GM23338 (cell line): ENCODE data around the gene FAM20C. TPM values are rescaled to one million over a fixed set of nuclear protein-coding genes. Genes with fewer than 3 reads are reported as not detected.

Experiments
- ATAC-seq: fragments of 200-7000 bp; cut with Tn5 transposase; 3 replicates; pipeline ENCODE4 v1.9.1; 2020
- DNase-seq: peaks from one replicate; pipeline ENCODE4 v3.0.0-alpha.2; 2015; ENCODE audit warnings: low spot score
- H2AFZ ChIP-seq: fragments of 200-600 bp; sonication (generic); 2 replicates; pipeline ENCODE4 v1.8.0; 2016; ENCODE audit warnings: antibody characterized with exemption, mild to moderate bottlenecking, moderate library complexity
- H3F3A ChIP-seq: fragments of 200-600 bp; sonication (generic); replicated peaks from 2 replicates; pipeline ENCODE4 v1.8.0; 2017; ENCODE audit warnings: antibody characterized with exemption, mixed run types, low read depth
- H3K27ac ChIP-seq: fragments of 200-600 bp; sonication (generic); 2 replicates; pipeline ENCODE4 v1.6.1; 2016; ENCODE audit warnings: low read depth
- H3K27me3 ChIP-seq: fragments of 200-600 bp; sonication (generic); 2 replicates; pipeline ENCODE4 v1.8.0; 2016; ENCODE audit warnings: mild to moderate bottlenecking, mixed run types, moderate library complexity; ENCODE audit not compliant: insufficient read depth
- H3K36me3 ChIP-seq: fragments of 200-600 bp; sonication (generic); 2 replicates; pipeline ENCODE4 v1.8.0; 2016; ENCODE audit warnings: mild to moderate bottlenecking; ENCODE audit not compliant: insufficient read depth
- H3K4me1 ChIP-seq: fragments of 200-600 bp; sonication (generic); 2 replicates; pipeline ENCODE4 v1.8.0; 2016; ENCODE audit warnings: mild to moderate bottlenecking, moderate library complexity; ENCODE audit not compliant: insufficient read depth
- H3K4me2 ChIP-seq: fragments of 200-600 bp; sonication (generic); 2 replicates; pipeline ENCODE4 v1.7.1; 2017; ENCODE audit warnings: mixed run types
- H3K4me3 ChIP-seq: fragments of 200-600 bp; sonication (generic); 2 replicates; pipeline ENCODE4 v1.6.1; 2016; ENCODE audit warnings: mixed run types
- H3K79me2 ChIP-seq: fragments of 200-600 bp; sonication (generic); replicated peaks from 2 replicates; pipeline ENCODE4 v1.8.0; 2017; ENCODE audit warnings: mild to moderate bottlenecking; ENCODE audit not compliant: insufficient read depth
- H3K9me2 ChIP-seq: fragments of 200-600 bp; sonication (generic); 2 replicates; pipeline ENCODE4 v1.8.0; 2017; ENCODE audit not compliant: insufficient read depth
- H4K20me1 ChIP-seq: fragments of 200-600 bp; sonication (generic); replicated peaks from 2 replicates; pipeline ENCODE4 v1.8.0; 2017; ENCODE audit warnings: mild to moderate bottlenecking; ENCODE audit not compliant: insufficient read depth
- H3K27ac Mint-ChIP-seq: 2 replicates; pipeline ENCODE4 v1.8.0; 2020; ENCODE audit warnings: inconsistent platforms, mild to moderate bottlenecking, moderate library complexity, mixed read lengths
- H3K27me3 Mint-ChIP-seq: 3 replicates; pipeline ENCODE4 v1.8.0; 2022; ENCODE audit warnings: low read depth, mild to moderate bottlenecking, moderate library complexity, mixed read lengths, inconsistent platforms; ENCODE audit not compliant: insufficient read depth, poor library complexity
- H3K36me3 Mint-ChIP-seq: 3 replicates; pipeline ENCODE4 v1.8.0; 2021; ENCODE audit warnings: low read depth, mild to moderate bottlenecking, inconsistent platforms, moderate library complexity, mixed read lengths
- H3K4me1 Mint-ChIP-seq: 3 replicates; pipeline ENCODE4 v1.8.0; 2020; ENCODE audit warnings: mild to moderate bottlenecking, inconsistent platforms, mixed read lengths
- H3K4me3 Mint-ChIP-seq: 3 replicates; pipeline ENCODE4 v1.8.0; 2021; ENCODE audit warnings: moderate library complexity, mild to moderate bottlenecking, inconsistent platforms, mixed read lengths
- H3K9me3 Mint-ChIP-seq: 3 replicates; pipeline ENCODE4 v1.8.0; 2020; ENCODE audit warnings: moderate library complexity, mild to moderate bottlenecking, inconsistent platforms, mixed read lengths
- CREB1 ChIP-seq: fragments of 250-450 bp; sonication (Bioruptor Pico); IDR thresholded peaks from 2 replicates; pipeline ENCODE4 v1.5.0; 2020; ENCODE audit warnings: low read depth, mild to moderate bottlenecking, moderate library complexity
- CTCF ChIP-seq, 2 experiments: fragments of 200-600 bp in 1 of 2; sonication (generic) in 1 of 2; conservative IDR thresholded peaks; 2 replicates each; pipeline versions ENCODE4 v1.5.1 to v1.6.1; 2016 to 2017; ENCODE audit warnings: antibody characterized with exemption in 2 of 2, low read depth in 2 of 2, mild to moderate bottlenecking in 2 of 2, moderate library complexity in 1 of 2
- NANOG ChIP-seq: IDR thresholded peaks from 2 replicates; pipeline ENCODE4 v1.6.1; 2016; ENCODE audit warnings: antibody characterized with exemption, borderline replicate concordance
- ZNF114 ChIP-seq: fragments of 250-450 bp; sonication (Bioruptor Pico); IDR thresholded peaks from 2 replicates; pipeline ENCODE4 v1.5.0; 2020; ENCODE audit warnings: mild to moderate bottlenecking, moderate library complexity
- ZNF462 ChIP-seq: fragments of 250-450 bp; sonication (Bioruptor Pico); IDR thresholded peaks from 2 replicates; pipeline ENCODE4 v1.5.0; 2020; ENCODE audit warnings: mild to moderate bottlenecking, moderate library complexity
- polyA plus RNA-seq: library from polyadenylated mRNA; unstranded; fragments of >200 nt; fragmentation: Nextera tagmentation; extraction: Ambion mirVana; gene quantifications from 2 replicates; pipeline ENCODE4 v1.2.1, GENCODE V29; 2016
- total RNA-seq: library from RNA; depleted of rRNA; stranded (reverse); fragments of >200 nt; shearing (Covaris generic); gene quantifications from 2 replicates; pipeline ENCODE4 v1.2.3, GENCODE V29; 2014

The FAM20C gene
- total and polyA plus RNA-seq, 2 experiments from 2014 or later = 7.6 to 24.8 TPM

GRCh38 chr7:178444-178843, 13.9 kb upstream of the FAM20C start:
- Mint-ChIP-seq H3K36me3 (no peaks in the 10 kb centered on the region), H3K9me3 (no peaks in the 10 kb centered on the region), H3K4me1 (peaks cover 4% of the 10 kb centered on the region), H3K27ac (no peak overlapping the region), H3K4me3 (no peak overlapping the region), H3K27me3 (peaks cover 26% of the 10 kb centered on the region)
- Histone ChIP-seq H3K27ac (no peak overlapping the region), H3K4me1 (no peaks in the 10 kb centered on the region), H3K4me3 (no peak overlapping the region), H3K36me3 (no peaks in the 10 kb centered on the region), H3K9me2 (no peaks in the 10 kb centered on the region), H2AFZ (no peak overlapping the region), H4K20me1 (no peaks in the 10 kb centered on the region), H3K27me3 (no peaks in the 10 kb centered on the region), H3K4me2 (no peak overlapping the region), H3K79me2 (no peaks in the 10 kb centered on the region), H3F3A (no peaks in the 10 kb centered on the region)
- TF ChIP-seq NANOG = no peak
- TF ChIP-seq CTCF (conservative IDR thresholded peaks at IDR 0.05; ENCODE audit: low read depth in 2 of 2) = no peak
- TF ChIP-seq ZNF114 (CRISPR knock-in tag) = no peak
- TF ChIP-seq CREB1 (CRISPR knock-in tag) = no peak
- no peak for TF ChIP-seq ZNF462 (CRISPR knock-in tag)
- no peak for ATAC-seq
- DNase-seq = no peak
